K562 (cell line): ENCODE results near the gene MBL2. TPM values are rescaled to one million over a fixed set of nuclear protein-coding genes. Genes with fewer than 3 reads are reported as not detected.

Experiments used
- ATAC-seq: fragments of 200-7000 bp; cut with Tn5 transposase; 3 replicates; pipeline ENCODE4 v1.9.1; 2020; ENCODE audit warnings: moderate library complexity
- BruUV-seq: library from RNA; stranded (reverse); fragments of 400-500 nt; replicated peaks from 2 replicates; lab custom pipeline; 2021; lab: Mats Ljungman, UMichigan
- CTCF ChIA-PET: fragments of 300-600 bp; formaldehyde crosslinking; extraction: SDS; loops from one replicate; lab custom pipeline; 2021; ENCODE audit warnings: low intra/inter-chr PET ratio; lab: Yijun Ruan, JAX
- POLR2A ChIA-PET: fragments of 300-600, 350-650 bp; sonication (Branson Sonifier 250); formaldehyde crosslinking; extraction: SDS; loops from one replicate; lab custom pipeline; 2021; ENCODE audit warnings: antibody characterized with exemption, inconsistent platforms; lab: Yijun Ruan, JAX
- DNase-seq, 4 experiments: peaks; one replicate each; pipeline versions ENCODE4 v3.0.0 to v3.0.0-alpha.2; 2011 to 2018; ENCODE audit warnings: low spot score in 3 of 4, mixed read lengths in 3 of 4; ENCODE audit errors: extremely low read depth in 1 of 4
- FAIRE-seq: peaks from 2 replicates; lab custom pipeline; 2011; peaks lifted over from hg19 to GRCh38; lab: Jason Lieb, UNC
- H2AFZ ChIP-seq: 2 replicates; pipeline ENCODE4 v1.6.0; 2011; ENCODE audit warnings: low read depth, low read length, control low read depth, inconsistent platforms
- H3K27ac ChIP-seq: fragments of 200-600 bp; 3 replicates; pipeline ENCODE4 v1.8.0; 2011; ENCODE audit warnings: low read depth, mild to moderate bottlenecking, control low read depth, inconsistent platforms, low read length, moderate library complexity, mixed read lengths; ENCODE audit errors: extremely low read depth
- H3K27me3 ChIP-seq, 2 experiments: fragments of 300-600 bp in 1 of 2; 2 replicates in 1 of 2; 3 replicates in 1 of 2; pipeline versions ENCODE4 v1.6.0 to v1.8.0; 2011; ENCODE audit warnings: inconsistent platforms in 2 of 2, low read length in 2 of 2, mild to moderate bottlenecking in 1 of 2, mixed read lengths in 1 of 2, moderate library complexity in 1 of 2; ENCODE audit not compliant: control insufficient read depth in 2 of 2, insufficient read depth in 2 of 2
- H3K36me3 ChIP-seq: fragments of 300-600 bp; 3 replicates; pipeline ENCODE4 v1.8.0; 2011; ENCODE audit warnings: mild to moderate bottlenecking, low read length, inconsistent platforms; ENCODE audit not compliant: control insufficient read depth, insufficient read depth
- H3K4me1 ChIP-seq, 2 experiments: fragments of 200-600 bp in 1 of 2; replicated peaks in 1 of 2; 2 replicates in 1 of 2; 3 replicates in 1 of 2; pipeline versions ENCODE4 v1.5.1 to v1.8.0; 2011; ENCODE audit warnings: inconsistent platforms in 2 of 2, low read length in 2 of 2, mild to moderate bottlenecking in 1 of 2, mixed read lengths in 1 of 2, moderate library complexity in 1 of 2; ENCODE audit not compliant: control insufficient read depth in 2 of 2, insufficient read depth in 2 of 2
- H3K4me2 ChIP-seq: 2 replicates; pipeline ENCODE4 v1.6.1; 2011; ENCODE audit warnings: low read length, control low read depth, inconsistent platforms, mixed read lengths; ENCODE audit not compliant: insufficient read depth
- H3K4me3 ChIP-seq: fragments of 200-600 bp; sonication (generic), shearing (Covaris generic); 2 replicates; pipeline ENCODE4 v1.5.1; 2016; ENCODE audit warnings: control low read depth, inconsistent platforms
- H3K79me2 ChIP-seq: fragments of 200-600 bp; 3 replicates; pipeline ENCODE4 v1.8.0; 2011; ENCODE audit warnings: low read length, inconsistent platforms; ENCODE audit not compliant: control insufficient read depth, insufficient read depth
- H3K9ac ChIP-seq, 2 experiments: 2 replicates each; pipeline versions ENCODE4 v1.6.0 to v1.6.1; 2011; ENCODE audit warnings: low read depth in 2 of 2, low read length in 2 of 2, control low read depth in 1 of 2, inconsistent platforms in 1 of 2, mild to moderate bottlenecking in 1 of 2, mixed read lengths in 1 of 2; ENCODE audit not compliant: insufficient read depth in 1 of 2
- H3K9me1 ChIP-seq: one replicate; pipeline ENCODE4 v1.6.0; 2011; ENCODE audit warnings: inconsistent platforms, mild to moderate bottlenecking, low read length, moderate library complexity; ENCODE audit not compliant: control insufficient read depth, insufficient read depth
- H3K9me3 ChIP-seq: replicated peaks from 2 replicates; pipeline ENCODE4 v1.5.1; 2011; ENCODE audit warnings: low read depth, low read length, inconsistent platforms; ENCODE audit not compliant: control insufficient read depth, insufficient read depth
- H4K20me1 ChIP-seq: replicated peaks from 2 replicates; pipeline ENCODE4 v1.6.1; 2011; ENCODE audit warnings: low read length, inconsistent platforms, mixed read lengths; ENCODE audit not compliant: control insufficient read depth, insufficient read depth
- CBX3 ChIP-seq, 2 experiments: IDR thresholded peaks; 1 replicate in 1 of 2; 2 replicates in 1 of 2; pipeline ENCODE4 v1.6.1; 2012; ENCODE audit warnings: inconsistent platforms in 2 of 2, low read length in 2 of 2, borderline replicate concordance in 1 of 2, control low read depth in 1 of 2
- CREB3 ChIP-seq: fragments of 450-650 bp; conservative IDR thresholded peaks from 2 replicates; pipeline ENCODE4 v1.6.1; 2016; ENCODE audit warnings: missing genetic modification characterization, low read depth, mild to moderate bottlenecking, missing compliant biosample characterization, moderate library complexity
- PML ChIP-seq: IDR thresholded peaks from 2 replicates; pipeline ENCODE4 v1.6.1; 2012; ENCODE audit warnings: low read length, inconsistent platforms
- ZNF644 ChIP-seq: fragments of 200-800 bp; sonication (Bioruptor generic); IDR thresholded peaks from 2 replicates; pipeline ENCODE4 v1.6.1; 2016; ENCODE audit warnings: low read depth, missing genetic modification characterization, missing compliant biosample characterization
- WGBS: fragments of 100-300 bp; shearing (Covaris generic); methylation state at CpG from one replicate; pipeline ENCODE4 v1.1.6; 2016; ENCODE audit warnings: low coverage, mixed read lengths; ENCODE audit not compliant: insufficient coverage; ENCODE audit errors: missing lambda C conversion rate; 5-methylcytosine and 5-hydroxymethylcytosine counted together
- in situ Hi-C: fragments of 300-500 bp; cut with MboI; formaldehyde crosslinking; loops from 4 replicates; pipeline ENCODE4 v1.15.0; 2018; ENCODE audit warnings: inconsistent platforms, mixed read lengths
- intact Hi-C: fragments of 100-400 bp; cut with micrococcal nuclease; formaldehyde crosslinking; loops from 2 replicates; pipeline ENCODE4 v1.14.2; 2022
- polyA plus RNA-seq, 8 experiments: library from polyadenylated mRNA; depleted of rRNA in 4 of 8; stranded (reverse) in 5 of 8; unstranded in 3 of 8; fragments of >200 nt; fragmentation: Nextera tagmentation in 2 of 8; fragmentation: Illumina TruSeq in 1 of 8; extraction: Ambion mirVana in 2 of 8; extraction: Trizol in 1 of 8; gene quantifications; 2 replicates each; pipeline versions ENCODE4 v1.2.1 to v1.2.3, GENCODE V29; 2011 to 2014; ENCODE audit warnings: inconsistent platforms in 1 of 8, missing spikeins in 1 of 8
- total RNA-seq, 7 experiments: library from RNA; depleted of rRNA in 6 of 7; stranded (reverse); fragments of >200 nt in 6 of 7; fragmentation: Illumina TruSeq in 2 of 7; extraction: Trizol in 2 of 7; gene quantifications; 2 replicates each; pipeline versions ENCODE4 v1.2.1 to v1.2.3, GENCODE V29; 2011 to 2021; ENCODE audit warnings: low replicate concordance in 1 of 7

MBL2 gene
- total and polyA plus RNA-seq, 9 of the 15 experiments (the other 6 are each of a cell fraction or from before 2014, with no cell fraction given), result not detected

- in situ Hi-C loops, result no loop called here
- intact Hi-C loops, result no loop called here
- no peaks in the 10 kb centered on the region for H3K9me3 ChIP-seq
- H3K4me3 ChIP-seq, result no peak overlapping the region
- ChIA-PET CTCF (no interaction called here), POLR2A (no interaction called here)
- H3K4me2 ChIP-seq, result no peak overlapping the region
- H3K9me1 ChIP-seq, result no peaks in the 10 kb centered on the region
- WGBS, result 6% methylated on average over 2 of the region's 2 CpGs
- no peaks in the 10 kb centered on the region for H4K20me1 ChIP-seq
- DNase-seq (no peak), ATAC-seq (no peak), FAIRE-seq (no peak)
- no peak overlapping the region for H3K9ac ChIP-seq
- H3K79me2 ChIP-seq, result no peaks in the 10 kb centered on the region
- H2AFZ ChIP-seq, result no peak overlapping the region
- no peaks in the 10 kb centered on the region for H3K4me1 ChIP-seq
- no peaks in the 10 kb centered on the region for H3K27me3 ChIP-seq
- H3K36me3 ChIP-seq, result no peaks in the 10 kb centered on the region
- BruUV-seq, result no TSS peak
- no peak overlapping the region for H3K27ac ChIP-seq
- TF ChIP-seq ZNF644 (tag), result no peak
- TF ChIP-seq CBX3 (IDR thresholded peaks at IDR 0.05; ENCODE audit: borderline replicate concordance in 1 of 2, low read length in 2 of 2), result no peak
- TF ChIP-seq CREB3 (tag), result no peak
- TF ChIP-seq PML, result no peak
- TF ChIP-seq, all 486 proteins: peak for 0
Observed at GRCh38 chr10:52807803-52808202, 35.2 kb upstream of the MBL2 start.
